Measurements from ENCODE around the gene MACROD2.

DNA sequence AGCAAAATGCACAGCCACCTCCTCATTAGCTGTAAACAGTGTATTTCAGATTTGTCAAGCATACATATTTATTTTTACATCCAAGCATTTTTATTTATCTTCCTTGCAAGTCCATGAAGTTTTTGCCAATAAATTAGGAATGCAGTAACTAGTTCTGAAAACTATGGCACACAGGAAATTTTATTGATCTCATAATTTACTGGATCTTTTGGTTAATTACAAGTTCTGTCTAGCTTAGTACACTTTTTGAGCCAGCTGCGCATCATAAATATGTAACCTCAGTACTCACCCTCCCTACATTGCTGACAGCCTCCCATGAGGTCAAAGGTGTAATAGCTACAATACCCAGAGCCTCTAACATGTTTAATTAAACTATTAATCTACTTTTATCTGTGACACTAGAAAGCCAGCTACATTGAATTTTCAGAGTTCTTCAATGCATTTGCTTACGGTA is 1679.8 kb downstream of the MACROD2 start:
- TF ChIP-seq, protein P1, sequence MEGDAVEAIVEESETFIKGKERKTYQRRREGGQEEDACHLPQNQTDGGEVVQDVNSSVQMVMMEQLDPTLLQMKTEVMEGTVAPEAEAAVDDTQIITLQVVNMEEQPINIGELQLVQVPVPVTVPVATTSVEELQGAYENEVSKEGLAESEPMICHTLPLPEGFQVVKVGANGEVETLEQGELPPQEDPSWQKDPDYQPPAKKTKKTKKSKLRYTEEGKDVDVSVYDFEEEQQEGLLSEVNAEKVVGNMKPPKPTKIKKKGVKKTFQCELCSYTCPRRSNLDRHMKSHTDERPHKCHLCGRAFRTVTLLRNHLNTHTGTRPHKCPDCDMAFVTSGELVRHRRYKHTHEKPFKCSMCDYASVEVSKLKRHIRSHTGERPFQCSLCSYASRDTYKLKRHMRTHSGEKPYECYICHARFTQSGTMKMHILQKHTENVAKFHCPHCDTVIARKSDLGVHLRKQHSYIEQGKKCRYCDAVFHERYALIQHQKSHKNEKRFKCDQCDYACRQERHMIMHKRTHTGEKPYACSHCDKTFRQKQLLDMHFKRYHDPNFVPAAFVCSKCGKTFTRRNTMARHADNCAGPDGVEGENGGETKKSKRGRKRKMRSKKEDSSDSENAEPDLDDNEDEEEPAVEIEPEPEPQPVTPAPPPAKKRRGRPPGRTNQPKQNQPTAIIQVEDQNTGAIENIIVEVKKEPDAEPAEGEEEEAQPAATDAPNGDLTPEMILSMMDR (IDR thresholded peaks at IDR 0.05; ENCODE audit: insufficient read depth, low read depth, low read length), result no peak
- TF ChIP-seq EZH2 (IDR thresholded peaks at IDR 0.05; ENCODE audit: insufficient read depth, low read length), result no peak
